T-helper 2 cell treated with Interferon-gamma antibody and Interleukin-4, amounts not matched to agents 100 ng/mL and 5 ng/mL, for 36 hours (primary cell): ENCODE results near the gene ELMOD2. TPM values are rescaled to one million over a fixed set of nuclear protein-coding genes. Genes with fewer than 3 reads are reported as not detected.
"Not testable (repeated sequence)": the region's sequence is repeated elsewhere in the genome, so short reads cannot be mapped to it uniquely, and the experiment has no call there.

ENCODE experiments used
- intact Hi-C: fragments of 100-400 bp; cut with micrococcal nuclease; formaldehyde crosslinking; loops from one replicate; pipeline ENCODE4 v1.15.1; 2023
- total RNA-seq: library from RNA; stranded (reverse); gene quantifications from 2 replicates; pipeline ENCODE4 v1.2.3, GENCODE V29; 2022

ELMOD2 gene
- 13.3 and 15.9 TPM in 2 replicates for total RNA-seq

- intact Hi-C loops, result loop anchor here (1.0 to 10.0 kb wide), 10 partner anchors 33 to 1439 kb away; partner anchors contain the start of genes MGST2, NAA15, NDUFC1 and SCOC
Observed at GRCh38 chr4:140523857-140524742, at the start of gene ELMOD2. Gene ELMOD2, plus strand, starts transcription at chr4:140524168. Its CDS starts 1,261 bp downstream, at chr4:140525429.

GRCh38 chr4:140483445-140483844 is 40.5 kb upstream of the ELMOD2 start:
- intact Hi-C loops, result no loop called here

- intact Hi-C loops, result no loop called here
Observed at GRCh38 chr4:140485939-140486338, 38.0 kb upstream of the ELMOD2 start.

- intact Hi-C loops, result no loop called here
Observed at GRCh38 chr4:140497405-140497746, 26.6 kb upstream of the ELMOD2 start.

- intact Hi-C loops, result no loop called here
Observed at GRCh38 chr4:140497747-140498636, 26.0 kb upstream of the ELMOD2 start, which contains the start of gene MGAT4D. Gene MGAT4D, minus strand, starts transcription at chr4:140498293. Its CDS starts 71 bp downstream, at chr4:140498222.

- intact Hi-C loops, result no loop called here
Observed at GRCh38 chr4:140499391-140499790, 24.6 kb upstream of the ELMOD2 start.

GRCh38 chr4:140504261-140504660 is 19.7 kb upstream of the ELMOD2 start:
- intact Hi-C loops, result no loop called here

GRCh38 chr4:140513765-140514164 is 10.2 kb upstream of the ELMOD2 start:
- intact Hi-C loops, result not testable (repeated sequence)

GRCh38 chr4:140515423-140515822 is 8.5 kb upstream of the ELMOD2 start:
- intact Hi-C loops, result no loop called here

GRCh38 chr4:140523370-140523856 is 555 bp upstream of the ELMOD2 start:
- intact Hi-C loops, result loop anchor here (5.0 to 10.0 kb wide), 5 partner anchors 89 to 1439 kb away; partner anchors contain the start of genes MGST2, NAA15, NDUFC1 and ZNF330

- intact Hi-C loops, result loop anchor here (10.0 kb wide), 3 partner anchors 865 to 1445 kb away; partner anchors contain the start of genes MGST2, NAA15 and NDUFC1
Observed at GRCh38 chr4:140529434-140529833, 5.5 kb downstream of the ELMOD2 start.

- intact Hi-C loops, result no loop called here
Observed at GRCh38 chr4:140533951-140534480, 10.0 kb downstream of the ELMOD2 start.

GRCh38 chr4:140556372-140557085 is 32.6 kb downstream of the ELMOD2 start:
- intact Hi-C loops, result loop anchor here (2.0 kb wide), 1 partner anchor 32 kb away; the partner anchor contains the start of gene ELMOD2

GRCh38 chr4:140557831-140558435 is 34.0 kb downstream of the ELMOD2 start:
- intact Hi-C loops, result loop anchor here (2.0 kb wide), 2 partner anchors 33 to 59 kb away; partner anchors contain the start of gene ELMOD2

GRCh38 chr4:140559696-140560095 is 35.7 kb downstream of the ELMOD2 start:
- intact Hi-C loops, result loop anchor here (2.0 kb wide), 1 partner anchor 57 kb away; no protein-coding TSS in a partner anchor

GRCh38 chr4:140568507-140569306 is 44.7 kb downstream of the ELMOD2 start, which contains the start of gene UCP1:
Gene UCP1, minus strand, starts transcription at chr4:140568961. Its CDS starts 232 bp downstream, at chr4:140568729.
- intact Hi-C loops, result no loop called here

GRCh38 chr4:140569307-140569638 is 45.3 kb downstream of the ELMOD2 start:
- intact Hi-C loops, result no loop called here

GRCh38 chr4:140571620-140572019 is 47.7 kb downstream of the ELMOD2 start:
- intact Hi-C loops, result no loop called here

- intact Hi-C loops, result no loop called here
Observed at GRCh38 chr4:140575489-140575888, 51.5 kb downstream of the ELMOD2 start.
